ENCODE data around the gene KIRREL1. TPM values are rescaled to one million over a fixed set of nuclear protein-coding genes. Genes with fewer than 3 reads are reported as not detected.

Gene KIRREL1
- total RNA-seq, 1 donor from 2014 or later = 122 TPM

DNA sequence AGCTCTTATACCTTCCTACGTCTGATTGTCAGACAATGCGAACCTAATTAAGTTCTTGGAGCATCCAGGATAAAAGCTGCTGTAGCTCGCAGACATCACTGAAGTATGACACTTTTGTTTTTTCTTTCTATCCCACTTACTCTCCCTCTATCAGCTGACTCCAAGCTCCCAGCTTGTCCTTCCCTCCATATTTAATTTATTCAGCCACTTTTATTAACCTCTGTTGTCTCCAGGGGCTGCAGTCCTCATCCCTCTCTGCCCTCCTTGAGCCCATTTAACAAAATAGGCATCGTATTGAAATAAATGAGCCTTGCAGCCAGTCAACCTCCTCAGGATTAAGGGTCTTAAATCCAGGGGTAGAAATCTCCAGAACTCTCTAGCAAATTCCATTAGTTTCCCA lies 7.1 kb downstream of the KIRREL1 start:
- no peaks in the 10 kb centered on the region for H3K27me3 Mint-ChIP-seq (ENCODE audit: unreplicated experiment)
- TF ChIP-seq, protein P1, sequence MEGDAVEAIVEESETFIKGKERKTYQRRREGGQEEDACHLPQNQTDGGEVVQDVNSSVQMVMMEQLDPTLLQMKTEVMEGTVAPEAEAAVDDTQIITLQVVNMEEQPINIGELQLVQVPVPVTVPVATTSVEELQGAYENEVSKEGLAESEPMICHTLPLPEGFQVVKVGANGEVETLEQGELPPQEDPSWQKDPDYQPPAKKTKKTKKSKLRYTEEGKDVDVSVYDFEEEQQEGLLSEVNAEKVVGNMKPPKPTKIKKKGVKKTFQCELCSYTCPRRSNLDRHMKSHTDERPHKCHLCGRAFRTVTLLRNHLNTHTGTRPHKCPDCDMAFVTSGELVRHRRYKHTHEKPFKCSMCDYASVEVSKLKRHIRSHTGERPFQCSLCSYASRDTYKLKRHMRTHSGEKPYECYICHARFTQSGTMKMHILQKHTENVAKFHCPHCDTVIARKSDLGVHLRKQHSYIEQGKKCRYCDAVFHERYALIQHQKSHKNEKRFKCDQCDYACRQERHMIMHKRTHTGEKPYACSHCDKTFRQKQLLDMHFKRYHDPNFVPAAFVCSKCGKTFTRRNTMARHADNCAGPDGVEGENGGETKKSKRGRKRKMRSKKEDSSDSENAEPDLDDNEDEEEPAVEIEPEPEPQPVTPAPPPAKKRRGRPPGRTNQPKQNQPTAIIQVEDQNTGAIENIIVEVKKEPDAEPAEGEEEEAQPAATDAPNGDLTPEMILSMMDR (IDR thresholded peaks at IDR 0.05) = no peak
- no peak for DNase-seq (ENCODE audit: extremely low spot score, unreplicated experiment)
- H3K36me3 Mint-ChIP-seq (ENCODE audit: unreplicated experiment) = peaks cover 2% of the 10 kb centered on the region
- no peaks in the 10 kb centered on the region for H3K9me3 Mint-ChIP-seq (ENCODE audit: unreplicated experiment)
- H3K27ac Mint-ChIP-seq (ENCODE audit: unreplicated experiment) = peak overlapping the region; percentile 95
- no peak overlapping the region for H3K4me3 Mint-ChIP-seq (ENCODE audit: unreplicated experiment)
- peaks cover 97% of the 10 kb centered on the region for H3K4me1 Mint-ChIP-seq (ENCODE audit: unreplicated experiment)

DNA sequence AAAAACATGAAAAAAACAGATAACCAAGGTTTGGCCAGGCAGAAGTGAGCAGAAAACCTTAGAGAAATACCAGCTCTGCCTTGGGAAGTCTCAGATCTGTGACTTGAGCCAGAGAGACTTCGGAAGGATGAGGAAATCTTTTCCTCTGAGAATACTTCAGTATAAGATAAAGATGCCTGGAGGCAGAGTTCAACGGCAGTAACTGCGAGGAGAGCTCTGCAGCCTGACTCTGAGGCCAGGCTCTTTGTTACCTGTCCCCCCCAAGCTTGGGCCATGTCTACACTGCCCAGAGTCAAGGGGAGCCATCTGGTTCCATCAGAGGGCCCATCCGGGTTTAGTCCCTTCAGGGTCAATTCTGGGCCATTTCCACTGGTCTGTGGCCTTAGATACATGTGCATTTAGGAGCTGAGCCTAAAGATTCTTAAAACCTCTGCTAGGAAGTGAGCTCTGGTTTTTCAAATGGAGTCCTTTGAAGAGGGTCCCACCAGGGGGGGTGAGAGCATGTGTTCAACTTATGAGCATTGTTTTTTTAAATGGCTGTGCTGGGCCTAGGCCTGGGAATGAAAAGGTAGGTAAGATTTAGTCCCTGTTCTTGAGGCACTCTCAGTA lies 8.7 kb downstream of the KIRREL1 start:
- TF ChIP-seq, protein P1 (IDR thresholded peaks at IDR 0.05) = peak; percentile 32
- peak overlapping the region; percentile 95 for H3K27ac Mint-ChIP-seq (ENCODE audit: unreplicated experiment)
- DNase-seq (ENCODE audit: extremely low spot score, unreplicated experiment) = no peak
- no peaks in the 10 kb centered on the region for H3K9me3 Mint-ChIP-seq (ENCODE audit: unreplicated experiment)
- H3K36me3 Mint-ChIP-seq (ENCODE audit: unreplicated experiment) = peaks cover 7% of the 10 kb centered on the region
- H3K4me1 Mint-ChIP-seq (ENCODE audit: unreplicated experiment) = peaks cover 97% of the 10 kb centered on the region
- peak overlapping the region; percentile 36 for H3K4me3 Mint-ChIP-seq (ENCODE audit: unreplicated experiment)
- H3K27me3 Mint-ChIP-seq (ENCODE audit: unreplicated experiment) = no peaks in the 10 kb centered on the region

DNA sequence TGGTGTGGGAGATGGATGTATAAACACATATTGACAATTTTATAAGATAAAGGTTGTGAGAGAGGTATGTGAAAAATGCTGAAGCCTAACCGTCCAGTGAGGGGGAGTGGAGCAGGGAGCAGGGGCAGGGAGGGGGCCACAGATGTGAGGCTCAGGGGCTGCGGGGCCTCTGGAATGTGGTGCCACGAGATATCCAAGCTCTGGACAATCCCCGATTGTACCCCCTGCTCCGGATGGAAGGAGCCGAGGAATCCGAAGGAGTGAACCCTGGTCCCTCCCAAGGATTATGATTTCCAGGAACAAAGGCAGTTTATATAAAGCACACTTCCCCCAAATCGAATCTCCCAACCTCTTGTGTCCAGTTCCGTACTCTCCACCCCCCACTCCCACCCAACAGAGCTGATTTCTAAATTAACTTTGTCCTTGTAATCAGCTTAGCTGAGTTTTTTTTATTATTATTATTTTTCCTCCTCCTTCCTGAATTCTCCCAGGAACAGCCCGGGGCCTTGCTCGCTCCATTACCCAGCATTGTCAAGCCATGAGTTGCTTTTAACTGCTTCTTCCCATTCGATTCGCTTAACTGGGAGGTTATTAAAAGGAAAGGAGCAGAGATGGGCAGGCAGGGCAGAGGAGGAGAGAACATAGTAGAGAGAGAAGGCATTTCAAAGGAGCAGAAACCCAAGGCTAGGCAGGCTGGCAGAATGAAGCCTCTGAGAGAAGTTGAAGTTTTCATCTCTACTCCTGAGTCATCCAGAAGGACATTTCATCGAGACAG lies 9.4 kb downstream of the KIRREL1 start:
- no peaks in the 10 kb centered on the region for H3K27me3 Mint-ChIP-seq (ENCODE audit: unreplicated experiment)
- TF ChIP-seq, protein P1 (IDR thresholded peaks at IDR 0.05) = no peak
- peak overlapping the region; percentile 95 for H3K27ac Mint-ChIP-seq (ENCODE audit: unreplicated experiment)
- no peak for DNase-seq (ENCODE audit: extremely low spot score, unreplicated experiment)
- H3K4me1 Mint-ChIP-seq (ENCODE audit: unreplicated experiment) = peaks cover 98% of the 10 kb centered on the region
- H3K9me3 Mint-ChIP-seq (ENCODE audit: unreplicated experiment) = no peaks in the 10 kb centered on the region
- peaks cover 9% of the 10 kb centered on the region for H3K36me3 Mint-ChIP-seq (ENCODE audit: unreplicated experiment)
- peak overlapping the region; percentile 36 for H3K4me3 Mint-ChIP-seq (ENCODE audit: unreplicated experiment)

DNA sequence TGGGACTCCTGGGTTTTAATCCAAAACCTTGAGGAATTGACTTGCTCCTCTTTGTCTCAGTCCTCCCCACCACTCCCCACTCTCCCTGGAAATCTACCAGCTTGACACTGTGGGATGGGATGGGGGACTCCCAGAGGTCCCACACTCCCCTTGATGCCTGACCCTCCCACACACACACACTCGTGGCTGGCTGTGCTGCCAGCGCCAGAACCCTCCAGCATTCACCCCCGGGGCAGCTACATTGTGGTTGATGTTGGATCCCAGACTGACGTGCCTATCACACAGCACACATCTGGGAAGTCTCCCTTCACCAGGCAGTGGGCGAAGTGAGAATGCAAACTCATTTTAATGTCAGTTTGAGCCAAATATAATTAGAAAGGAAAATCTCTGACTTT lies 10.0 kb downstream of the KIRREL1 start:
- no peaks in the 10 kb centered on the region for H3K9me3 Mint-ChIP-seq (ENCODE audit: unreplicated experiment)
- H3K4me1 Mint-ChIP-seq (ENCODE audit: unreplicated experiment) = peaks cover 99% of the 10 kb centered on the region
- H3K27ac Mint-ChIP-seq (ENCODE audit: unreplicated experiment) = peak overlapping the region; percentile 95
- no peaks in the 10 kb centered on the region for H3K27me3 Mint-ChIP-seq (ENCODE audit: unreplicated experiment)
- DNase-seq (ENCODE audit: extremely low spot score, unreplicated experiment) = no peak
- peaks cover 9% of the 10 kb centered on the region for H3K36me3 Mint-ChIP-seq (ENCODE audit: unreplicated experiment)
- TF ChIP-seq, protein P1 (IDR thresholded peaks at IDR 0.05) = no peak
- H3K4me3 Mint-ChIP-seq (ENCODE audit: unreplicated experiment) = peak overlapping the region; percentile 36

DNA sequence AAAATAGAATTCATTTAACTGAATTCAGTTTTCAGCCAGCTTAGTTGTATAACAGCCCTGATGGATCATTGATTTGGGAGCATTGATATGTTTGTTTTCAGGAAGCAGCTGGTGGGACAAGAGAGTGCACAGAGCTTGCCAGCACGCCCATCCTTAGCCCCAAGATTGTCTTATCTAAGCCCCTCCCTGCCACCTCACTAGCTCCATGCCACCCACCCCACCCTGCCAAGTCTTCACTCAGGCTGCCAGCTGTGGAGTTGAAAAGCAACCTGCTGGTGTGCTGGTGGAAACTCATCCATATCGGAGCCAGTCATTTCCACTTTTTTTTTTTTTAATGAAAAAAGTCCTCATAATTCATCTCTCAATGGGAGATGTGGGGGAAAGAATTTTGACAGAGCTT lies 11.8 kb downstream of the KIRREL1 start:
- Mint-ChIP-seq H3K27ac (ENCODE audit: unreplicated experiment) (peak overlapping the region; percentile 69), H3K36me3 (ENCODE audit: unreplicated experiment) (peaks cover 9% of the 10 kb centered on the region), H3K4me3 (ENCODE audit: unreplicated experiment) (no peak overlapping the region), H3K4me1 (ENCODE audit: unreplicated experiment) (peaks cover 99% of the 10 kb centered on the region), H3K9me3 (ENCODE audit: unreplicated experiment) (no peaks in the 10 kb centered on the region), H3K27me3 (ENCODE audit: unreplicated experiment) (no peaks in the 10 kb centered on the region)
- DNase-seq (ENCODE audit: extremely low spot score, unreplicated experiment) = no peak
- TF ChIP-seq, protein P1 (IDR thresholded peaks at IDR 0.05) = no peak

Data from osteocyte (in vitro differentiated cells).